NCI-H2196 treated with DMSO at 0.1 percent for 48 hours (cell line): Measurements from ENCODE around the gene CALR3.
"Not testable (repeated sequence)": the region's sequence is repeated elsewhere in the genome, so short reads cannot be mapped to it uniquely, and the experiment has no call there.

ENCODE experiments used
- DNase-seq: peaks from one replicate; lab custom pipeline; 2025; ENCODE audit not compliant: unreplicated experiment; lab: John Stamatoyannopoulos, UW

The CALR3 gene

DNA sequence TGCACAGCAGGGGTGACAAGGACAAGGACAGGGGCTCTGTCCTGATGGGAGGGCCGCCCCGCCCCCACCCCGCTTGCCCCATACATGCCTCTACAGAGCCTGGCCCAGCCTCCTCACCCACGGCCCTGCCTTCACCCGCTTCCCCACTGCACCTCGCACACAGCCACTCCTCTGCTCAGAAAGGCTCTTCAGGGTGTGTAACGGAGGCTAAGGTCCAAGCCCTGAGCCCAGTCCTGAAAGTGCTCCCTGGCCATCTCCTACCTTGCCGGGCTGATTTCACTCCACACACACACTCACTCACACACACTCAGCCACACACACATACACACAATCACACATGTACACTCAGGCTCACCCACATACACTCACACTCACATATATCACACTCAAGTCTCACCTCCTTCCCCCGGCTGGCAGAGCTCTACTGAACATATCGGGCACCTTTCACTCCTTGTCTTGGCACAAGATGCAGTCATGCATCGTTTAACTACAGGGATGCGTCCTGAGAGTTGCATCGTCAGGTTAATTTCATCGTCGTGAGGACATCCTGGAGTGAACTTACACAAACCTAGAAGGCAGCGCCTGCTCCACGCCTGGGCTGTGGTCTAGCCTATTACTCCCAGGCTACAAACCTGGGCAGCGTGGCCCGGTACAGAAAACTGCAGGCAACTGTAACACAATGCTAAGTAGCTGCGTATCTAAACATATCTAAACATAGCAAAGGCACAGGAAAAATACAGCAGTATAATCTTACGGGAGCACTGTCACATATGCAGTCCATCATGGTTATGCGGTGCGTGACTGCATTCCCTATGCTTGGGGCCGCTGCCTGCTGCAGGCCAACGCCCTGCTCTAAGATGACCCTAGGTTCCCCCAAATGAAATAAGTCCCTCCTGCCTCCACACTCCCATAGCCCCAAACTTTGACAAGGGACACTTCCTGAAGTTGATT lies 37.3 kb downstream of the CALR3 start:
- DNase-seq: no peak

DNA sequence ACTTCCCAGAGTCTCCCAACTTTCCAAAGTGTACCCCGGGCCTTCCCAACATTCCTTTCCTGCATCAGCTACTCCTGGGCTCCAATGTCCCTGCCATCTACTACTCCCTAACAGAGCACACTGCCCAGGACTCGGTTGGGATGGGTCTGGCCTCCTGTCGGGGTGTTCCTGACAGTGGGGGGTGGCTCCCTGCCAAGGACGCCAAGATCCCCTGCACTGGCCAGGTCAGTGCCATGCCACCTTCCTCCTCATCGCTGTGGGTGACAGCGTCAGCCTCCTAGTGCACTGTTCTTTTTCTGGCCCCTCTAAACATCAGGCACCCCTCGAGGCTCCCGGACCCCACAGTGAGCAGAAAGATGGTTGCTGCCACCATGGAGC lies 38.0 kb downstream of the CALR3 start:
- no peak for DNase-seq

DNA sequence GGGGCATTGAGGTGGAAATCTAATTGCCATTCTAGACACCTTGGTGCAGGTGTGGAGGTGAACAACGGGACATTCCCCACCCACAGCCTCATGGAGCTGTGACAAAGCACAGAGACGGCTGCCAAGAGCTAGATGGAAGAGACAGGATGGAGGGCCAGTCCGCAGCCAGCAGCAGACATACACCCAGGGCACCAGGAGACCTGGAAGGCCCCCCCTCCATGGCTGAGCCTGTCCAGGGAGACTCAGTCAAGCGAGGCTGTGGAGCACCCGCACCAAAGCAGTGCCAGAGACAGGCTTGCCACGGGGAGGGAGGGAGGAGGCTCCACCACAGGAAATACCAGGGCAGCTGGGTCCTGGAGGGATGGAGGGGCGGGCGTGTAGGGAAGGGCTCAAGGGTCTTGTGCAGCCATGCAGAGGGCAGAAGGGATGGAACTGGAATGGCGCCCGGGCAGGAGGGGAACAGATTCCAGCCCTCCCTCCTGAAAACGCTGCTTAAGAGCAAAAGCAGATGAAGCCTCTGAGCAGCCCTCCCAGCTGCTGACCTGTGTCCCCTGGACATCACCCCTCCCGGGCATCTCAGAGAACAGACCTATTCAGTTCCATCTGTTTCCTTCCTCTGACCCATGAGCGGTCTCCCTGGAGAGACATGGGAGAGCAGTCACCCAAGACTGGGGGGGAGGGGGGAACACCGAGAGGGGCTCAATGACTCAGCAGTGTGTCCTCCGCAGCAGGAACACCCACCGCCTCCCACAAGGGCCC lies 38.6 kb downstream of the CALR3 start:
- DNase-seq: peak; percentile 60

DNA sequence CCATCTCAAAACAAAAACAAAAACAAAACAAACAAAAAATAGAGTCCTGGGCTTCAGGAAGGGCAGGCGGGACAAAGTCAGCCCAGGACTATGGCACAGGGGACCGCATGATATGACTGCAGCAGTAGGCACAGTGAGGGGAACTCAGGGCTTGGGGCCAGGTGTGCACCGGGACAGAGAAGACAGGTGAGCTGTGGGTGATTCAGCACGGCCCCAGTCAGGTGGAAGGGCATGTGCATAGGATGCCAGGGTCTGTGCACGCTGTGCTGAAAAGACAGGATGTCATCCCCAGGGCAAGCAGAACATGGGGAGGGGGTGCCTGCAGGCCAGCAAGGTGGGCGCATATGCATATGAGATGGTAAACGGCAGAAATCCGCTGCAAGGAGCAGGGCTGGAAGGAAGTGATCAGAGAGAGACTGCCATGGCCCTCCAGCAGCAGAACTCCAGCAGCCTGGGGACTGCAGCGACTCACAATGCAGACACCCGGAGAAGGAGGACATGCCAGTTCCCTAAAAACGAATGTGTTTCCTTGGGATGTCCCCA lies 39.2 kb downstream of the CALR3 start:
- no peak for DNase-seq

DNA sequence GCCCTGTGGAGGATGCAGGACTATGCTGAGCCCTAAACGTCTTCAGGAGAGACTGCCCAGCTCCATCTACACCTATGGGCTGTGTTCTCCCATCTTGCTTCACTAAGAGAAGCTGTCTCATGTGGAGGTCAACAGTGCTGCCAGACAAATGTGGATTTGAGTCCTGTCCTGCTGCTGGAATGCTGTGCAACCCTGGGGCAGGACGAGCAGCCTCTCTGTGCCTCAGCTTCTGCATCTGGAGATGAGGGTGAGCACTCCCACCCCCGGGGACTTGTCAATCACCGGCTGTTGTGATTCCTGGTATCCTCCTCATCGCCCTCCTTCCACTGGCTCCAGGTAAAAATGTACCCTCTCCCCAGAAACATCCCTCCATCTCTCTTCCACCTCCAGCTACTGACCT lies 40.5 kb downstream of the CALR3 start:
- no peak for DNase-seq

DNA sequence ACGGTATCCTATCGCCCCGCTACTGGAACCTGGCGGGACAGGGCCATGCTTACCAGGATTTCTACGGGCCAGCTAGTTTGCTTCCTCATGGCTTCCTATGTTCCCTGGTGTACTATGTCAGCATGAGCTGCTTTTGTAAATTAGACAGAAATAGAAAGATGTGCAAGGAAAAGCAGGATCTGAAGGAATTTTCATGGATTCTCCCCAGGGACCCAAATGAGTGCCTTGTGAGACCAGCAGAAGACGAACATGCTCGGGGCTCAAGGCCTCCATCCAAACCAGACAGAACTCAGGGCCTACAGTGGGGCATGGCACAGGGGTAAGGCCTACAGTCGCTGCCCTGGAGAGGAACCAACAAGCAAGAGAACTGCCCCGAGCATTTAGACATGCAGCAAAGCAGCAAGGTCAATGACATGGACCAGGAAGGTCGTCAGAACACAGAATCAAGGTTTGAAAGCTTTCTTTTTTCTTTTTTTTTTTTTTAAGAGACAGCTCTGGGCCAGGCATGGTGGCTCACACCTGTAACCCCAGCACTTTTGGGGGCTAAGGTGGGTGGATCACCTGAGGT lies 41.5 kb downstream of the CALR3 start:
- no peak for DNase-seq

DNA sequence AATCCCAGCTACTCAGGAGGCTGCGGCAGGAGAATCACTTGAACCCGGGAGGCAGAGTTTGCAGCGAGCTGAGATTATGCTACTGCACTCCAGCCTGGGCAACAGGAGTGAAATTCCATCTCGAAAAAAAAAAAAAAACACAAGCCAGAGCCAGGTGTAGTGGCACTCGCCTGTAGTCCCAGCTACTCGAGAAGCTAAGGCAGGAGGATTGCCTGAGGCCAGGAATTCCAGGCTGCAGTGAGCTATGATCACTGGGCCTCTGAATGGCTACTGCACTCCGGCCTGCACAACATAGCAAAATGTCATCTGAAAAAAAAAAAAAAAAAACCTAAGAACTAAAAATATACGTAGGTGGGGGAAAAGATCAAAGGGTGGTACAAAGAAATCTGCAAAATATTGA lies 43.6 kb downstream of the CALR3 start:
- no peak for DNase-seq

DNA sequence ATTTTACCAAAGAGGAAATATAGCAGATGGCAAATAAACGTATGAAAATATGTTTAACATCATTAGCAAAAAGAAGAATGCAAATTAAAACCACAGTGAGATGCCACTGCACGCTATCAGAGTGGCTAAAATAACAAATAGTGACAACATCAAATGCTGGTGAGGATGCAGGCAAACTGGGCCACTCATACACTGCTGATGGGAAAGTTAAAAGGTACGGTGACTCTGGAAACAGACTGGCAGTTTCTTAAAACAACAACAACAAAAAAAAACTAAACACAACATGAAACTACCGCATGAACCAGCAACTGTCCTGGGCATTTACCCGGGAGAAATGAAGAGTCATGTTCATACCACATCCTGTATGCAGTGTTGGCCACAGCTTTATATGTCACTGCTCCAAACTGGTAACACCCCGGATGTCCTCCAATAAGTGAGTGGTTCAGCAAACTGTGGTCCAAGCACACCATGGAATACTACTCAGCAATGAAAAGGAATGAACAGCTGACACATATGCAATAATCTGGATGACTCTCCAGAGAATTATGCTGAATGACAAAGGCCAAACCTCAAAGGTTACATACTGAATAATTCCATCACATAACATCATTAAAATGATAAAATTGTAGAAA lies 46.5 kb downstream of the CALR3 start:
- no peak for DNase-seq

DNA sequence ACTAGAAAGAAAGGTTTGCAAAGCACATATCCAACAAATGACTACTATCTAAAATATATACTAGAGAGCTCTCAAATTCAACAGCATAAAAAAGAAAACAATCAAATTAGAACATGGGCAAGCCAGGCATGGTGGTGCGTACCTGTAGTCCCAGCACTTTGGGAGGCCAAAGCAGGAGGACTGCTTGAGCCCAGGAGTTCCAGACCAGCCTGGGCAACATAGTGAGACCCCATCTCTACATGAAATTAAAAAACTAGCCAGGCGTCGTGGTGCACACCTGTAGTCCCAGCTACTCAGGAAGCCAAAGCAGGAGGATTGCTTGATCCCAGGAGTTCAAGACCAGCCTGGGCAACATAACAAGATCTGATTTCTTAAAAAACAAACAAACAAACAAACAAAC lies 47.1 kb downstream of the CALR3 start:
- DNase-seq: not testable (repeated sequence)

DNA sequence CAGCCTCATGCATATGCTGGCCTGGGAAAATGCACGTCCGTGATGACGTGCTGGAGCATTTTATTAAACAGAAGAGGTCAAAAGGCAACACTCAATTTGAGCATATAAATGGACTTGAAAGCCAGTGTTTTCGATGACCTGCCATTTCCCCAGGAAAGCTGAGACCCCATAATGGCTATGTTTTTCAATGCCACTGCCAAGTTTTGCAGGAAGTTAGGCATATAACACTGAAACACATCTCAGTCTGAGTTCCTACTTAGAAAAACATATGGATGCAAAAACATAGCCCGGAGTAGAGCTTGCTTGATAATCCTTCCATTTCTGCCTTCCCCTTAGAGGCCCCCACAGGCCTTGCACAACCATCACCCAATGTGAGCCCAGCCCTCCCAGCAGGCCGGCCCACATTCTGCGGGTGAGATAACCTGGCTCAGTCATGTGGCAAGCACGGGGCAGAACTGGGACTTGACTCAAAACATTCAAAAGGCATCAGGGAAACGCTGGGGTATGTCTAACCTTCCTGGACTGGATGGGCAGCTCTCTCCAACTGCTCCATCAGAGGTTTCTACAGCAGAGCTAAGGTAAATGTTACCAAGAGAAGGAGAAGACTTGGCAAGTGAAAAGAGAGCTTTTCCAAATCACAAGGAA lies 49.1 kb downstream of the CALR3 start:
- no peak for DNase-seq

DNA sequence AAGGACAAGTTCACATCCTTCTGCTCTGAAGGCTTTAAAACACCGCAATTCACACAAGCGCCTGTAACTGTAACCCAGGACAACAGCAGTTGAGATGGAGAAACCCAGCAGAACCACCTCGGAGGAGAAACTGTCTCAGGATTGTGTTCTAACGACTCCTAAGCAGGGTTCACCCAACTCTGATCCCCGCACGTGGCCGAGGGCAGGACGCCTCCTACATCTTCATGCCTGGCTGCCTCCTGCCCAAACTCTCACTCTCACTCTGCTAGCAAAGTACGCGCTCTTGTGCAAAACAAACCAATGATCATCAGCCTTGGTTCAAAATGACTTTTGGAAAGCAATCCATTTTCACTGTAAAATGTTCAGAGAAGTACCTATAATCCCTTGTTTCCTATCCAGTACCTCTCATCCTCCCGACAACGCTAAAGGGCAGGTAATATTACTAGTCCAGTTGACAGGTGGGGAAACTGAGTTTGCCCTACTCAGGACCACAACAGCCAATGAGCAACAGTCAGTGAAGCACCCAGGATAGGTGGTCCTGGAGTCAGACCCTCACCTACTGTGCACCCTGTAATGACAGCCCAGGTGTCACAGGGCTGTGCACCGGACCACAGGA lies 49.8 kb downstream of the CALR3 start:
- DNase-seq: no peak

DNA sequence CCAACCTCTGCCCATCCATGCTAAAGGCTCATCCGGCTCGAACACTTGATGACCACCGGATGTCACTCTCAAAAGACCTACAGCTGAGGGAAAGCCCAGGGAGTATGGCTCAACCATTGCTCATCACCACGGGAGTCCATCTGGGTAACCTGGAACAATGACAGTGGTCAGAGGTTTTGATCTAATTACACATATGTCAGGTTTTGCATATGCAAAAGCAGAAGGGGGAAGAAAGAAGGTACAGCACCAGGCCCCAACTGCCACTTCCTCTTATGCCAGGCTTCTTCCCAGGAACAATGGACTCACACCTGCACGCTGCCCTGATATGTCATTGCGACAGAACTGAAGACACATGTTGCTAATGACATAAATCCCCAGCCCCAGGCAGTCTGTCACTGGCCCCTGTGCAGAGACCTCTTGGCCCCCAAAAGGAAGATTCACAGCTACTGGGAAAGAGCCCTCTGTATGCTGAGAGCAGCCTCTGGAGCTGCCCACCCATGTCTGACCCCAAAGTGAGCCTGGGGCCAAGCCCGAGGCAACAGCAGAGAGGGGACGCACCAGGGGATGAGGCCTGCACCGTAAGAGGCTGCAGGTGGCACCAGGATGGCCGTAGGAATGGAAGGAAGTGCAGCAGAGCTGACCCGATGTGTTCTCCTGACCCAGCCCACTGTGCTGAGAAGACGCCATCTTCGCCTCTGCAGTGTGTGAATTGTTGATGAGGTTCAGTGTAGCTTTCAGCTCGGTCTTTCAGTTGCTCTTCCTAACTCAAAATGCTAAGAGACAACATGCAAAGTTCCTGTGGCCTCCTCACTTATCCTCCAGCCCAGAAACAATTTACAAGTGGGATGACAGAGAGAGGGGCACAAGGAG lies 50.5 kb downstream of the CALR3 start:
- no peak for DNase-seq

DNA sequence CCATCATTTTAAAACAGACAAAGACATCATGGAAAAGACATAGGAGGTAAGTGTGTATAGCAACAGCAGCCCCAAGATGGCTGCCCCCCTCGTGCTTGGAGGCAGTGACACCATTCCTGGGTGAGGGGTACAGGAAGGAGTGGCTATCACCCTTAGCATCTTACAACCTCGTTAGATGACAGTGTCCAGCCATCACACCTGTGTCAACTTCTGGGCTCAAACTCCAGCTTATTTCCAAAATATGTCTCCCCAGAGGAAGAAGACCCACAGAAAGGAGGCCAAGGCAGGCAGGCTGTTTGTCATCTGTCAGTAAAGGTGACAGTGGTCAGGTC lies 51.7 kb downstream of the CALR3 start:
- DNase-seq: no peak

DNA sequence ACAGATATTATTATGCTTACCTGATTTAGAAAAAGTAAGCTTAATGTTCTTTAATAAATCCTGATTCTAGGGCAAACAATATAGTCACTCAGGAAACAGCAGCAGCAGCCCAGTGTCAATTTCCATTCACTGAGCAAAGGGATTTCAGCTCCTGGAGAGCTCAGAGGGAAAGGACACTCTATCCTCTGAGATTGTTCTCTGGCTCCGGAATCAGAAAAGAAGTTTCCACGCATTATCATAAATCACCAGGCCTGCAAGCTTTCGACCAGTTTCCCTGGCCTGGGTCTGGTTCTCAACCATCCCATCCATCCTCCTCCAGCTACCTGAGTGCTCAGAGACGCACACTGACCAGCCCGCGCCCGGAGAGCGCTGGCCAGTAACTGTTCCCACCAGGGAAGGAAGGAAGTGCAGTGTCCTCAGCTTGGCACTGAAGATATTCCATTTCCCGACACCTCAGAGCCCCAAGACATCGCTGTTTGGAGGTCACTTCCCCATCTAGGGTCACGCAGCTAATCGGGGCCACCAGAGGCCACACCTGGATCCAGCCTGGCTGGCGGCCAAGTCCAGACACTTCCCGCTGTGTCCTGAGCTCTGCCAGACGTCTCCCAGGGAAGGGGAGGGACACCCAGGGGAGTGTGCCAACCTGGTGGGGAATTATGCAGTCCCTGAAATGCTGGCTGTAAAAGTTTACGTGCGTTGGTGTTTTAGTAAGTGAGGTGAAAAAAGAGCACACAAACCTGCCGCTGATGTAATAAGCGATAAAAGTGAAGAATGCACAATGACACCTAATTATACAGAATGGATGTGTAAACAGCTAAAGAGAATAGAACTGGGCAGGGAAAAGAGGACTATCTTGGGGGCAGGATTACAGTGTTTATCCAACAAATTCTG lies 53.3 kb downstream of the CALR3 start:
- DNase-seq: peak; percentile 46

DNA sequence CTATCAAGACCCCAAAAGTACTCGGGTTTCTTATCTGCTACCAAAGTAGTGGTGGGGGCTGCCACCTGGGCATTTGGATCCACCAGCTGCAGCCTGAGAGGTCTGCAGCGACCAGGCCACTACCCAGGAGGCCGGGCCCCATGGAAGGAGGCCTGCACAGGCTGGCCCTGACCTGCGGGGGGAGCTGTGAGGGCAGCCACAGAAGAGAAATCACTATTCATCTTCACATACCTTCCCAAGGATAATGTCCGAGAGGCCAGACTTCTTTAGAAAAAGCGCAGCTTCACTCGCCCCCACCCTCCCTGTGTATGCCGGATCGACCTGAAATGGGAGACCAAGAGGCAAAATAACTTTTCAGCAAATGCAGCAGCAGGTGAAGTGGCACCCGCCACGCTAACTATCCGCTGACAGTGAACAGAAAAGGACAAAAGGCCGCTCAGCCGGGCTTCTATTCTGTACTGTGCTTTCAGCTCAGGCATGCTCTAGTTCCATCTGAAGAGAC lies 54.3 kb downstream of the CALR3 start:
- peak; percentile 22 for DNase-seq

DNA sequence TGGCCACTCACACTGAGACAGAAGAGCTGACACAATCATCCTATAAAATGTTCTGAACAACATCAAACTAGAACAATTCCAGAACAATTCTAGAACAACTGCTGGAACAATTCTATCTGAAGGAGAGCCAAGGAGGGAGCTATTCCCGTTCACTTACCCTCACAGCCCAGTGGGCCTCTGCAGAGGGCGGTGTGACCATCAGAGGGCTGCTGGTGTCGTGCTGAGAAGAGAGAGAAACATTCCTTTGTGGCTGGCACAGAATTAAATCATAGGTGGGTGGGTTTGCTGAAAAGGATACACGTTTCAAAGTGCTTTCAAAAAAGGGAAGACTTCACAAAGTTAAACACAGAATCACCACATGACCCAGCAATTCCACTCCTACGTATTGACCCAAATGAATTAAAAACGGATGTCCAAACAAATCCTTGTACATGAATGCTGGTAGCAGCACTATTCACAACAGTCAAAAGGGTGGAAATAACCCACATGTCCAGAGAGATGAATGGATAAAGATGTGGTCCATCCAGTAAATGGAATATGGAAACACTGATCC lies 59.1 kb downstream of the CALR3 start:
- DNase-seq: no peak

DNA sequence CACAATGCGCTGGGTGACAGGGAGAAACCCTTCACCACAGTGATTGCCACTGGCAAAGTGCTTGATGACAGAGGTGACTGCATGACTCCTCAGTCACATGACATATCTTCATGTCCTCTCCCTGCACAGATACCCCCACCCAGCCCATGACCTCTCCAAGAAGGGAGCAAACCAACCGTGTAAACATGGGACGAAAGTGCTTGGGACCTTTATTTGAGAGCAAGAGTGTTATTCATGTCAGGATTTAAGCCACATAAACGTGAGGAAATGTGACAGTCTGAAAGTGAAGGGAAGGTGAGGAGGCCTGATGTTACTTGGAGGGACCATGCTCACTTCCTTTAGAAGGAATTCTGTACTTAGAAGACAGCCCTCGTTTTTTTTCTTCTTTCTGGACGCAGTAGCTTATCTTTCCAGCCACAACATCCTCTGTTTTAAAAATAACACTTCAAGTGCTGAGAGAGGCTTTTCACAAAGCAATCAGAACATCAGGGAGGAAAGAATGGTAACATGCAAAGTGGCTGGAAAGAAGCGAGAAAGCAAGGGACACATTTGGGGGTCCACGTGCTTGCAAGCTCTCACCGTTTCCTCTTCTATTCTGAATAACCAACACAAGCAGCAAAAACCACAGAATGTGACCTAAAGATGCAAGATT lies 59.8 kb downstream of the CALR3 start:
- DNase-seq: no peak
